H1 (cell line): ENCODE measurements around the gene SARNP. TPM values are rescaled to one million over a fixed set of nuclear protein-coding genes. Genes with fewer than 3 reads are reported as not detected.

Source experiments
- CTCF ChIA-PET: fragments of 300-600 bp; sonication (Branson Sonifier 250); formaldehyde crosslinking; loops from one replicate; lab custom pipeline; 2021; ENCODE audit not compliant: partially characterized antibody; lab: Charles Lee
- POLR2A ChIA-PET: fragments of 300-600 bp; sonication (Branson Sonifier 250); formaldehyde crosslinking; loops from one replicate; lab custom pipeline; 2021; ENCODE audit warnings: inconsistent platforms; ENCODE audit not compliant: partially characterized antibody; lab: Charles Lee
- DNase-seq, 2 experiments: peaks; one replicate each; pipeline versions ENCODE4 v3.0.0 to v3.0.0-alpha.2; 2010 to 2022; ENCODE audit warnings: low spot score in 2 of 2, low read depth in 1 of 2, mixed read lengths in 1 of 2
- FAIRE-seq: peaks from 2 replicates; lab custom pipeline; 2011; peaks lifted over from hg19 to GRCh38; lab: Jason Lieb, UNC
- H2AFZ ChIP-seq: 2 replicates; pipeline ENCODE4 v1.8.1; 2012; ENCODE audit warnings: low read length, inconsistent platforms
- H2AK5ac ChIP-seq: 2 replicates; pipeline ENCODE4 v1.6.1; 2013; ENCODE audit warnings: low read depth, low read length
- H2BK120ac ChIP-seq: replicated peaks from 2 replicates; pipeline ENCODE3; 2013; ENCODE audit warnings: low read depth, low read length, inconsistent platforms
- H2BK12ac ChIP-seq: 2 replicates; pipeline ENCODE4 v1.6.1; 2013; ENCODE audit warnings: low read depth, low read length
- H2BK15ac ChIP-seq: 2 replicates; pipeline ENCODE4 v1.6.1; 2013; ENCODE audit warnings: low read length
- H2BK20ac ChIP-seq: 2 replicates; pipeline ENCODE4 v1.6.1; 2013; ENCODE audit warnings: low read length
- H2BK5ac ChIP-seq: 2 replicates; pipeline ENCODE4 v1.6.1; 2013; ENCODE audit warnings: low read depth, low read length
- H3K14ac ChIP-seq: 2 replicates; pipeline ENCODE4 v1.6.1; 2013; ENCODE audit warnings: inconsistent platforms; ENCODE audit not compliant: insufficient read length
- H3K18ac ChIP-seq: 2 replicates; pipeline ENCODE4 v1.6.1; 2013; ENCODE audit warnings: low read length; ENCODE audit errors: extremely low read depth
- H3K23ac ChIP-seq: 2 replicates; pipeline ENCODE4 v1.6.1; 2013; ENCODE audit warnings: inconsistent platforms; ENCODE audit not compliant: insufficient read length
- H3K23me2 ChIP-seq: 2 replicates; pipeline ENCODE4 v1.6.1; 2013; ENCODE audit warnings: low read depth, low read length
- H3K27ac ChIP-seq: 2 replicates; pipeline ENCODE4 v1.6.1; 2011; ENCODE audit warnings: low read depth, low read length, inconsistent platforms
- H3K27me3 ChIP-seq, 4 experiments: replicated peaks in 1 of 4; 1 replicate in 1 of 4; 2 replicates in 3 of 4; pipeline versions ENCODE4 v1.6.1 to v1.8.1; 2011 to 2013; ENCODE audit warnings: low read length in 3 of 4, mild to moderate bottlenecking in 3 of 4, inconsistent platforms in 2 of 4, mixed read lengths in 2 of 4, moderate library complexity in 1 of 4; ENCODE audit not compliant: control insufficient read depth in 3 of 4, insufficient read depth in 3 of 4; ENCODE audit errors: extremely low read depth in 1 of 4
- H3K36me3 ChIP-seq, 4 experiments: 2 replicates each; pipeline versions ENCODE4 v1.6.1 to v1.8.1; 2011 to 2013; ENCODE audit warnings: mild to moderate bottlenecking in 4 of 4, low read length in 3 of 4, moderate library complexity in 2 of 4, control low read depth in 1 of 4, inconsistent platforms in 1 of 4; ENCODE audit not compliant: insufficient read depth in 4 of 4, control insufficient read depth in 2 of 4
- H3K4ac ChIP-seq: replicated peaks from 2 replicates; pipeline ENCODE3; 2013; ENCODE audit warnings: low read length, low read depth, mixed read lengths, inconsistent platforms; ENCODE audit not compliant: insufficient read length
- H3K4me1 ChIP-seq, 4 experiments: replicated peaks in 1 of 4; 1 replicate in 1 of 4; 2 replicates in 3 of 4; pipeline versions ENCODE4 v1.6.1 to v1.8.1; 2011 to 2013; ENCODE audit warnings: low read length in 3 of 4, inconsistent platforms in 2 of 4, mixed read lengths in 1 of 4; ENCODE audit not compliant: insufficient read depth in 4 of 4, control insufficient read depth in 3 of 4
- H3K4me2 ChIP-seq, 2 experiments: 2 replicates each; pipeline versions ENCODE4 v1.6.1 to v1.8.1; 2011 to 2013; ENCODE audit warnings: low read depth in 2 of 2, low read length in 2 of 2, control low read depth in 1 of 2, inconsistent platforms in 1 of 2, mild to moderate bottlenecking in 1 of 2; ENCODE audit not compliant: insufficient read depth in 1 of 2
- H3K4me3 ChIP-seq, 4 experiments: fragments of 200-600, 300-600 bp in 1 of 4; sonication (generic), shearing (Covaris generic), sonication (Bioruptor Twin) in 1 of 4; 2 replicates each; pipeline versions ENCODE4 v1.5.1 to v1.8.1; 2011 to 2016; ENCODE audit warnings: low read length in 4 of 4, low read depth in 3 of 4, control low read depth in 2 of 4, inconsistent platforms in 2 of 4, mild to moderate bottlenecking in 2 of 4, mixed read lengths in 1 of 4, moderate library complexity in 1 of 4; ENCODE audit not compliant: insufficient read depth in 2 of 4; ENCODE audit errors: extremely low read depth in 1 of 4
- H3K56ac ChIP-seq: replicated peaks from 2 replicates; pipeline ENCODE3; 2013; ENCODE audit warnings: low read depth, mild to moderate bottlenecking, mixed read lengths, low read length, inconsistent platforms; ENCODE audit not compliant: insufficient read length
- H3K79me1 ChIP-seq: 2 replicates; pipeline ENCODE4 v1.6.1; 2013; ENCODE audit warnings: low read depth, low read length, control low read depth
- H3K79me2 ChIP-seq, 2 experiments: 2 replicates each; pipeline versions ENCODE4 v1.6.1 to v1.8.1; 2012 to 2013; ENCODE audit warnings: low read length in 2 of 2, mild to moderate bottlenecking in 2 of 2, inconsistent platforms in 1 of 2; ENCODE audit not compliant: insufficient read depth in 2 of 2, control insufficient read depth in 1 of 2
- H3K9ac ChIP-seq, 4 experiments: replicated peaks in 1 of 4; 1 replicate in 1 of 4; 2 replicates in 3 of 4; pipeline versions ENCODE4 v1.6.1 to v1.8.1; 2011 to 2013; ENCODE audit warnings: low read depth in 3 of 4, low read length in 3 of 4, control low read depth in 2 of 4, mild to moderate bottlenecking in 2 of 4, moderate library complexity in 2 of 4, inconsistent platforms in 1 of 4; ENCODE audit errors: extremely low read depth in 1 of 4
- H3K9me3 ChIP-seq, 2 experiments: 2 replicates each; pipeline versions ENCODE4 v1.6.1 to v1.8.1; 2012 to 2013; ENCODE audit warnings: mild to moderate bottlenecking in 2 of 2, moderate library complexity in 2 of 2, control low read depth in 1 of 2, inconsistent platforms in 1 of 2, low read depth in 1 of 2, low read length in 1 of 2, mixed read lengths in 1 of 2; ENCODE audit not compliant: insufficient read depth in 2 of 2
- H4K20me1 ChIP-seq, 2 experiments: replicated peaks in 1 of 2; 2 replicates each; pipeline versions ENCODE3 to v1.8.1; 2011 to 2013; ENCODE audit warnings: inconsistent platforms in 2 of 2, low read length in 2 of 2, mild to moderate bottlenecking in 1 of 2; ENCODE audit not compliant: insufficient read depth in 2 of 2, control insufficient read depth in 1 of 2
- H4K5ac ChIP-seq: 2 replicates; pipeline ENCODE4 v1.6.1; 2013; ENCODE audit warnings: low read length, low read depth, mixed read lengths, inconsistent platforms; ENCODE audit not compliant: insufficient read length
- H4K8ac ChIP-seq: 2 replicates; pipeline ENCODE4 v1.8.0; 2013; ENCODE audit warnings: mild to moderate bottlenecking, moderate library complexity, low read length, inconsistent platforms; ENCODE audit not compliant: insufficient read depth; ENCODE audit errors: extremely low read depth
- H4K91ac ChIP-seq: replicated peaks from 2 replicates; pipeline ENCODE3; 2013; ENCODE audit warnings: low read length, mixed read lengths, inconsistent platforms; ENCODE audit not compliant: insufficient read length
- ATF2 ChIP-seq: IDR thresholded peaks from 2 replicates; pipeline ENCODE4 v1.6.1; 2012; ENCODE audit warnings: low read length, inconsistent platforms
- ATF3 ChIP-seq: IDR thresholded peaks from 2 replicates; pipeline ENCODE4 v1.6.1; 2011; ENCODE audit warnings: low read depth, mild to moderate bottlenecking, low read length; ENCODE audit not compliant: insufficient read depth
- CBX8 ChIP-seq: fragments of 300-800, 300-1000 bp; sonication (generic); IDR thresholded peaks from 2 replicates; pipeline ENCODE4 v1.7.1; 2016; ENCODE audit warnings: low read depth, low read length, borderline replicate concordance
- CTBP2 ChIP-seq: IDR thresholded peaks from 2 replicates; pipeline ENCODE4 v1.7.0; 2011; ENCODE audit warnings: borderline replicate concordance, mild to moderate bottlenecking, moderate library complexity, mixed read lengths, low read length; ENCODE audit not compliant: insufficient read depth, insufficient read length
- EZH2 ChIP-seq: fragments of 200-600 bp; sonication (generic); IDR thresholded peaks from 2 replicates; pipeline ENCODE4 v1.7.1; 2012; ENCODE audit warnings: low read depth, mild to moderate bottlenecking, moderate library complexity, low read length, inconsistent platforms; ENCODE audit not compliant: severe bottlenecking
- GTF2F1 ChIP-seq: IDR thresholded peaks from 2 replicates; pipeline ENCODE4 v1.6.1; 2012; ENCODE audit warnings: low read depth, low read length, improper control_type of control experiment, borderline replicate concordance
- SP4 ChIP-seq: IDR thresholded peaks from 2 replicates; pipeline ENCODE4 v1.6.1; 2012; ENCODE audit warnings: low read length, inconsistent platforms
- TBP ChIP-seq: IDR thresholded peaks from 2 replicates; pipeline ENCODE4 v1.6.1; 2011; ENCODE audit warnings: low read depth, low read length, improper control_type of control experiment
- YY1 ChIP-seq: IDR thresholded peaks from 2 replicates; pipeline ENCODE4 v1.6.1; 2011; ENCODE audit warnings: low read depth, mild to moderate bottlenecking, low read length
- WGBS, 2 experiments: shearing (Covaris generic) in 1 of 2; methylation state at CpG; one replicate each; pipeline versions ENCODE4 v1.1.6 to v1.1.7; 2013 to 2015; ENCODE audit warnings: low lambda C conversion rate in 2 of 2, mixed read lengths in 2 of 2, inconsistent platforms in 1 of 2, low coverage in 1 of 2, missing lambda C conversion rate in 1 of 2; ENCODE audit not compliant: insufficient replicate concordance in 2 of 2, insufficient coverage in 1 of 2, insufficient read length in 1 of 2; ENCODE audit errors: extremely low coverage in 1 of 2, missing lambda C conversion rate in 1 of 2; 5-methylcytosine and 5-hydroxymethylcytosine counted together
- polyA plus RNA-seq, 7 experiments: library from polyadenylated mRNA; depleted of rRNA in 3 of 7; stranded (reverse) in 5 of 7; unstranded in 2 of 7; fragments of >200 nt in 5 of 7; fragments of 200-250 nt in 2 of 7; gene quantifications; 1 replicate in 5 of 7; 2 replicates in 1 of 7; 4 replicates in 1 of 7; pipeline versions ENCODE4 v1.2.1 to v1.2.3, GENCODE V29; 2011 to 2013; ENCODE audit warnings: missing spikeins in 2 of 7, mixed read lengths in 2 of 7
- total RNA-seq: library from RNA; stranded (reverse); fragmentation: NEBNext Ultra II Directional; extraction: Animal tissue kit (Norgen Biotek cat#: 25700); gene quantifications from 2 replicates; pipeline ENCODE4 v1.2.1, GENCODE V29; 2021

The SARNP gene
- total and polyA plus RNA-seq, 2 of the 8 experiments (the other 6 are each of a cell fraction or from before 2014, with no cell fraction given) = 114 to 226 TPM

GRCh38 chr12:55736780-55737580, 80.5 kb downstream of the SARNP start:
- Histone ChIP-seq H4K5ac (no peak overlapping the region), H3K9ac (no peak overlapping the region; a peak in 1 of 7 replicates), H3K14ac (no peak overlapping the region), H3K4ac (no peak overlapping the region), H3K36me3 (no peaks in the 10 kb centered on the region), H3K27ac (no peak overlapping the region), H3K4me3 (peak overlapping the region in 1 of 4 experiments; percentile 62; a peak in 2 of 8 replicates), H4K91ac (no peak overlapping the region), H2BK12ac (no peak overlapping the region; the same call in 1 of the 2 replicates), H3K79me2 (no peaks in the 10 kb centered on the region), H2BK20ac (no peak overlapping the region), H4K20me1 (no peaks in the 10 kb centered on the region), H3K4me1 (peaks cover 2 to 18% (median 8%) of the 10 kb centered on the region in 4 experiments; a peak in 6 of 7 replicates), H4K8ac (no peak overlapping the region), H3K18ac (no peak overlapping the region), H2BK5ac (peak overlapping the region; percentile 47; the same call in 1 of the 2 replicates), H3K56ac (no peak overlapping the region), H3K79me1 (no peaks in the 10 kb centered on the region), H2BK120ac (no peak overlapping the region), H2BK15ac (peak overlapping the region; percentile 65; the same call in 1 of the 2 replicates), H3K23ac (no peak overlapping the region), H3K9me3 (no peaks in the 10 kb centered on the region), H3K4me2 (peak overlapping the region; percentile 77 to 86; a peak in 3 of 4 replicates), H2AK5ac (no peak overlapping the region), H3K23me2 (peaks cover 3% of the 10 kb centered on the region), H2AFZ (no peak overlapping the region), H3K27me3 (no peaks in the 10 kb centered on the region)
- WGBS, 2 experiments = 27% methylated on average over 6 of the region's 6 CpGs; no CpG with 5 or more reads in 1 of the 2 experiments
- ChIA-PET POLR2A (interaction anchor here (1.7 to 34.1 kb wide), 5 partner anchors 14 to 190 kb away, joined by 4 to 809 read pairs (median 13); partner anchors contain the start of genes ITGA7 and PYM1), CTCF (interaction anchor here (0.6 to 11.1 kb wide), 44 partner anchors 7 to 1339 kb away, joined by 3 to 229 read pairs (median 6); partner anchors contain the start of genes BLOC1S1, CD63, DNAJC14 and ITGA7)
- peak in 1 of 2 experiments; percentile 93 for DNase-seq
- peak; percentile 79 for FAIRE-seq
- TF ChIP-seq SP4 = no peak
- TF ChIP-seq TBP = no peak
- TF ChIP-seq CBX8 = no peak
- peak; percentile 82 for TF ChIP-seq YY1
- no peak for TF ChIP-seq GTF2F1
- TF ChIP-seq CTBP2 = no peak
- no peak for TF ChIP-seq ATF2
- no peak for TF ChIP-seq EZH2
- TF ChIP-seq ATF3 = no peak
